22Rv1 (cell line): ENCODE measurements around the gene PARD3.

ENCODE experiments used
- ZFX ChIP-seq: fragments of 450-650 bp; IDR thresholded peaks from 2 replicates; pipeline ENCODE4 v1.6.1; 2017; ENCODE audit warnings: antibody characterized with exemption, borderline replicate concordance
- TF ChIP-seq, protein P1 (sequence below): fragments of 450-650 bp; IDR thresholded peaks from 2 replicates; pipeline ENCODE4 v1.5.1; 2017; ENCODE audit warnings: mild to moderate bottlenecking

DNA sequence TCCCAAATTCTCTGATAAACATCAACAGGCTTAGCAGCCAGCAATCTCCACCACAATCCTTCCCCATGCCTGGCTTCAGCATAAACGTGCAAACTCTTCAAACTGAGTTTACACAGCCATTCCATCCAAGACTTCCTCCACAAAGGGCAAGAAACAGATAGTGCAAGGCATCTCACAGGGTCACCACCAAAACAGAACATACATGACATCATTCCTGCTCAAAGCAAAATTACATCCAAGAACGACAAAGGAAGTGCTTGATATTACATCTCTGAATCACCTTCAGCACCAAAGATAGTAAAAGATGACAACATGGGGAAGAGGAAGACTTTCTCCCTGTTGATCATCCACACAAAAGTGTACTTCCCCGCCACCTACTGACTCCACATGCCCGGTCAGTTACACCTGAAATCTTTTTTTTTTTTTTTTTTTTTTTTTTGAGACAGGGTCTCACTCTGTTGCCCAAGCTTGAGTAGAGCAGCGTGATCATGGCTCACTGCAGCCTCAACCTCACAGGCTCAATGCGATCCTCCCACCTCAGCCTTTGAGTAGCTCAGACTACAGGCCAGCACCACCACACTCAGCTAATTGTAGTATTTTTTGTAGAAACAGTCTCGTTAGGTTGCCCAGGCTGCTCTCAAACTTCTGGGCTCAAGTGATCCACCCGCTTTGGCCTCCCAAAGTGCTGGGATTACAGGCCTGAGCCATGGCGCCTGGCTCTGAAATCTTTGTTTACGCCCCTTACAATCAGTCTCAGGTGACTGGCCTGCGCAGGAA lies 127.5 kb downstream of the PARD3 start:
- TF ChIP-seq, protein P1, sequence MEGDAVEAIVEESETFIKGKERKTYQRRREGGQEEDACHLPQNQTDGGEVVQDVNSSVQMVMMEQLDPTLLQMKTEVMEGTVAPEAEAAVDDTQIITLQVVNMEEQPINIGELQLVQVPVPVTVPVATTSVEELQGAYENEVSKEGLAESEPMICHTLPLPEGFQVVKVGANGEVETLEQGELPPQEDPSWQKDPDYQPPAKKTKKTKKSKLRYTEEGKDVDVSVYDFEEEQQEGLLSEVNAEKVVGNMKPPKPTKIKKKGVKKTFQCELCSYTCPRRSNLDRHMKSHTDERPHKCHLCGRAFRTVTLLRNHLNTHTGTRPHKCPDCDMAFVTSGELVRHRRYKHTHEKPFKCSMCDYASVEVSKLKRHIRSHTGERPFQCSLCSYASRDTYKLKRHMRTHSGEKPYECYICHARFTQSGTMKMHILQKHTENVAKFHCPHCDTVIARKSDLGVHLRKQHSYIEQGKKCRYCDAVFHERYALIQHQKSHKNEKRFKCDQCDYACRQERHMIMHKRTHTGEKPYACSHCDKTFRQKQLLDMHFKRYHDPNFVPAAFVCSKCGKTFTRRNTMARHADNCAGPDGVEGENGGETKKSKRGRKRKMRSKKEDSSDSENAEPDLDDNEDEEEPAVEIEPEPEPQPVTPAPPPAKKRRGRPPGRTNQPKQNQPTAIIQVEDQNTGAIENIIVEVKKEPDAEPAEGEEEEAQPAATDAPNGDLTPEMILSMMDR, result no peak
- TF ChIP-seq ZFX, result no peak
